Measurements from ENCODE around the gene MOB3C.

Gene MOB3C

DNA sequence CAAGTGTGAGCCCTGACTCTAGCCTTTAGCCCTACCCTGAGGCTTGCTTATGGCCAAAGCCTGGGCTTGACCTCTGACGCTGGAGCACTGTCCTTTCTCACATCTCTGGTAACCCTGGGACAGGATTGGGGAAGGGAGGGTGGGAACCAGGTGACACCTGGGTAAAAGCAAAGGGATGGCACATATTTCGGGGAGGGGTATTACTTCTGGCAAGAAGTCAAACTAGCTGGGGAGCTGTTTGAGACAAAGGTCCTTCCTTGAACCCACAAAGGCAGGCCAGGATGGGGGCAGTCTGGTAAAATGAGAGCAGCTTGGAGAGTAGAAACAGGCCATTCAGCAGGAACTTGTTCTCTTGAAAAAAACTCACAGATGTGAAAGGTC, 2.0 kb downstream of the MOB3C start:
- Histone ChIP-seq H3K36me3 (replicated peaks) (peaks cover 3% of the 10 kb centered on the region), H3K4me3 (ENCODE audit: low read depth, low read length) (no peak overlapping the region)
- in situ Hi-C loops (cut with HindIII; ENCODE audit: low pct_ligation_motif_present, low sequenced_read_pairs) = no loop called here

DNA sequence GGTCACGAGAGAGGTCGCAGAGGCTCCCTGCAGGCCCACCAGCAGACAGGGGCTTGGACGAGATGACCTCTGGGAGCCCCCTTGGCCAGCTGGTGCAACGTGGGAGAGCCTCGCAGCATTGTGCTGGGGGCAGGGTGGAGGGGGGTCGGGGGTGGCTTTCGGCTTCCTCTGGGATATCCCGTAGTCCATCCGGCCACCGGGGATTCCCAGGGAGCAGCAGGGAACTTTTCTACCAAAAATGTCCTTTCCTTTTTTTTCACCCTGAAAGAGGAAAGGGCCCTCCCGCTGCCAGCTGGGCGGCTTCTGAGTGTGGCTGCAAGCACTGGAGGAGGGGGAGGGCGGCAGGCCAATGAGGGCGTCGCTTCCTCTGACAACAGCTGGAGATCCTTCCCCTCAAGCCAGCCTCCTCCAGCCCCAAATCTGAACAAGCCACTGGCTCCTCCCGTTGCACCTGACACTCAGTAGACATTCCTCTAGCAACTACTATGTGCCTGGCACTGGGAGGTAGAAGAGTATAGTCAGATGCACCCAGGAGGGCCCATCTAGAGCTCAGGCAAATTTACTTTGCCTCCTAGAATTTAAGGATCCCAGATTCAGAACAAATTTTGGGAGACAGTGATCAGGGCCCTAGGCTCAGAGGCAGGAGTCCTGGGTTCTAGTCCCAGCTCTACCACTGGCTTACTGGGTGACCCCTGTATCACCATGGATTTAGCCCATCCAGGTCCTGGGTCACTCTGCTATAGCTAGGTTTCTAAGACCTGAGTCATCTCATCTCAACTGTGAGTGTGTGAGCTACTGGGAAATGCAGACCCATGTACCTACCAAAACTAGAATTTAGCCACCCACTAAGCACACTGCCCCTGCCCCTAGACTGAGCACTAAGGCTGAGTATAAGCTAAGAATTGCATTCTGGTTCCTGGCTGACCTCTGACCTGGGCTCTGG, 2.7 kb downstream of the MOB3C start:
- in situ Hi-C loops (cut with HindIII; ENCODE audit: low pct_ligation_motif_present, low sequenced_read_pairs) = no loop called here
- Histone ChIP-seq H3K27ac (no peak overlapping the region), H3K27me3 (replicated peaks) (no peaks in the 10 kb centered on the region), H3K36me3 (replicated peaks) (peaks cover 3% of the 10 kb centered on the region), H3K4me3 (ENCODE audit: low read depth, low read length) (no peak overlapping the region)
- DNase-seq = peak; percentile 50
- TF ChIP-seq, protein P1, sequence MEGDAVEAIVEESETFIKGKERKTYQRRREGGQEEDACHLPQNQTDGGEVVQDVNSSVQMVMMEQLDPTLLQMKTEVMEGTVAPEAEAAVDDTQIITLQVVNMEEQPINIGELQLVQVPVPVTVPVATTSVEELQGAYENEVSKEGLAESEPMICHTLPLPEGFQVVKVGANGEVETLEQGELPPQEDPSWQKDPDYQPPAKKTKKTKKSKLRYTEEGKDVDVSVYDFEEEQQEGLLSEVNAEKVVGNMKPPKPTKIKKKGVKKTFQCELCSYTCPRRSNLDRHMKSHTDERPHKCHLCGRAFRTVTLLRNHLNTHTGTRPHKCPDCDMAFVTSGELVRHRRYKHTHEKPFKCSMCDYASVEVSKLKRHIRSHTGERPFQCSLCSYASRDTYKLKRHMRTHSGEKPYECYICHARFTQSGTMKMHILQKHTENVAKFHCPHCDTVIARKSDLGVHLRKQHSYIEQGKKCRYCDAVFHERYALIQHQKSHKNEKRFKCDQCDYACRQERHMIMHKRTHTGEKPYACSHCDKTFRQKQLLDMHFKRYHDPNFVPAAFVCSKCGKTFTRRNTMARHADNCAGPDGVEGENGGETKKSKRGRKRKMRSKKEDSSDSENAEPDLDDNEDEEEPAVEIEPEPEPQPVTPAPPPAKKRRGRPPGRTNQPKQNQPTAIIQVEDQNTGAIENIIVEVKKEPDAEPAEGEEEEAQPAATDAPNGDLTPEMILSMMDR (IDR thresholded peaks at IDR 0.05; ENCODE audit: low read depth, low read length, missing control alignments) = no peak

More for the DNA sequence above, 2.0 kb downstream of the MOB3C start:
- no peak for DNase-seq
- TF ChIP-seq, protein P1 (IDR thresholded peaks at IDR 0.05; ENCODE audit: low read depth, low read length, missing control alignments) = no peak
- Histone ChIP-seq H3K27me3 (replicated peaks) (no peaks in the 10 kb centered on the region), H3K27ac (no peak overlapping the region)

DNA sequence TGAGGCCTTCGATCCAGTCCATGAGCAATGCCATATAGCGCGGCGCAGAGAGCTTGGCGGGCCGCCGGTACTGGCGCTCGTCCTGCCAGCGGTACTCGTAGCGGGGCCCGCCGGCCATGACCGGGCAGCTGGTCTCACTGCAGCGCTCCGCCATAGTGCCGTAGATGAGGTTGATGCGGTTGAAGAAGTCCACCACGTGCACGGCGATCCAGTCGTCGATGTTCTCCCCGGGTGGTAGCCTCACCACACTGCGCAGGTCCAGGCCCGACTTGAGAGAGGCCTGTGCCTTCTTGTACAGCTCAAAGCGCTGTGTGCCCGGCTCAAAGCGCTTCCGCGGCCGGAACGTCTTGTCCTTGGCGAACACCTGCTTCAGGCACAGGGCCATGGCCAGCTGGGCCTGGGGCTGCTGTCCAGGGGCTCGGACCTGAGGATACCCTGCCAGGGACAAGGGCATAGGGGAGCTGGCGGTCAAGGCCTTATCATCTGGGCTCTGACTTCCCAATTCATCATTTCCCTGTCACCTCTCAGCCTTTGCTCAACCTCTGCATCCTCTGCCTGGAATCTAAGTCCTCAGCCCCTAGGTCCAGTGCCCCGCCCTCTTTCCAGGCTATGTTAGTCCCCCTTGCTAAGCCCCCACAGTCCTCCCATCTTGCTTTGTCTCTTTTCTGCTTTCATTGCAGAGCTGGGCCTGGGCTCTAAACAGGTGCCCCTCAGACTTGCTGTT, 3.5 kb downstream of the MOB3C start:
- Histone ChIP-seq H3K4me3 (ENCODE audit: low read depth, low read length) (no peak overlapping the region), H3K36me3 (replicated peaks) (peaks cover 6% of the 10 kb centered on the region), H3K27me3 (replicated peaks) (no peaks in the 10 kb centered on the region), H3K27ac (no peak overlapping the region)
- DNase-seq = no peak
- TF ChIP-seq, protein P1 (IDR thresholded peaks at IDR 0.05; ENCODE audit: low read depth, low read length, missing control alignments) = no peak
- in situ Hi-C loops (cut with HindIII; ENCODE audit: low pct_ligation_motif_present, low sequenced_read_pairs) = no loop called here

- Histone ChIP-seq H3K4me3 (ENCODE audit: low read depth, low read length) (no peak overlapping the region), H3K27me3 (replicated peaks) (no peaks in the 10 kb centered on the region), H3K27ac (no peak overlapping the region), H3K36me3 (replicated peaks) (peaks cover 6% of the 10 kb centered on the region)
- DNase-seq = no peak
- in situ Hi-C loops (cut with HindIII; ENCODE audit: low pct_ligation_motif_present, low sequenced_read_pairs) = no loop called here
- TF ChIP-seq, protein P1 (IDR thresholded peaks at IDR 0.05; ENCODE audit: low read depth, low read length, missing control alignments) = no peak
Observed at GRCh38 chr1:46611691-46612221, 4.9 kb downstream of the MOB3C start.

DNA sequence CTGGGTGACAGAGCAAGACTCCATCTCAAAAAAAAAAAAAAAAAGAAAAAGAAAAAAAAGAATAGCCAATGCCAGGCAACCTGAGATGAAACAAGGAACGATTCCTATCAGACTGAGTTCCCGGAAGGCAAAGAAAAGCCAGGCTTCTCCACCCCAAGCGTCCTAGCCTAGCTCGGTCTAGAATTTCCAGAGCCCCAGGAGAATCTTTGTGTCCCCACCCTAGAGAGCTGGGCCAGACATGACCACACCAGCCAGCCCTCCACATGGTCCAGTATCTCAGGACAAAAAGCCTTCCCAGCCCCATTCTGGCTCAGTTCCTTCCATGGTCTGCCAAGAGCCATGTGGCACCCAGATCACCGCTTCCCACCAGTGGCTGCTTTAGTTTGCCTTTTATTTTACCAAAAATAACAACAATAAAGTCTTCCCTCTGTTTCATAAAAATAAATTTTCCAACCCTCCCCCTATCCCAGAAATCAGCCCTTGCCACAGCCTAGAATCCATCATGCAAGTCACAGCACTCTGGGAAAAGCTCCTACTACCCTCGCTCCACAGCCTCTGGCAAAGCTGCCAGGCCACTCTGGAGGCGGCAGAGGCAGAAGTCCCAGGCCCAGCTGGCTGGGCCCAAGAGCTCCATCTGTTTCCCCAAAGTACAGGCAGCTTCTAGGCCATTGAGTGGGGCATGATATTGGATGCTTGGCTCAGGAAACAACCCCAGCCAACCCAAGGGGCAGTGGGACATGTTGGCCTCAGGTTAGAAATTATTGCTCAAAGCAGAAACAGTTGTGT, 9.1 kb downstream of the MOB3C start:
- Histone ChIP-seq H3K27me3 (replicated peaks) (no peaks in the 10 kb centered on the region), H3K4me3 (ENCODE audit: low read depth, low read length) (no peak overlapping the region), H3K27ac (no peak overlapping the region), H3K36me3 (replicated peaks) (peaks cover 6% of the 10 kb centered on the region)
- no peak for DNase-seq
- TF ChIP-seq, protein P1 (IDR thresholded peaks at IDR 0.05; ENCODE audit: low read depth, low read length, missing control alignments) = no peak
- in situ Hi-C loops (cut with HindIII; ENCODE audit: low pct_ligation_motif_present, low sequenced_read_pairs) = no loop called here
